ENCODE data around the gene CAV2. TPM values are rescaled to one million over a fixed set of nuclear protein-coding genes. Genes with fewer than 3 reads are reported as not detected.

Gene CAV2
- total and polyA plus RNA-seq, 9 of the 15 experiments (the other 6 are each of a cell fraction or from before 2014, with no cell fraction given) = 16.1 to 137 (median 38.3) TPM

GRCh38 chr7:116499168-116500077, at the start of gene CAV2 (continued):
- peak in 1 of 3 experiments; percentile 32; a peak in 2 of 6 replicates for TF ChIP-seq ZBTB11 (CRISPR knock-in tag; IDR thresholded peaks at IDR 0.05)
- TF ChIP-seq BRD9 (IDR thresholded peaks at IDR 0.05; ENCODE audit: low read depth, partially characterized antibody) = no peak
- TF ChIP-seq TAF1 (IDR thresholded peaks at IDR 0.05; ENCODE audit: control insufficient read depth, extremely low read depth, insufficient read depth, low read length, severe bottlenecking) = peak; percentile 32
- peak; percentile 24; the same call in 1 of the 2 replicates for TF ChIP-seq ZNF232 (CRISPR knock-in tag; IDR thresholded peaks at IDR 0.05)
- 0 out of 2 replicates have a peak, but pooled peaks have one; percentile 20 for TF ChIP-seq ZNF24 (IDR thresholded peaks at IDR 0.05)
- TF ChIP-seq, protein P1, sequence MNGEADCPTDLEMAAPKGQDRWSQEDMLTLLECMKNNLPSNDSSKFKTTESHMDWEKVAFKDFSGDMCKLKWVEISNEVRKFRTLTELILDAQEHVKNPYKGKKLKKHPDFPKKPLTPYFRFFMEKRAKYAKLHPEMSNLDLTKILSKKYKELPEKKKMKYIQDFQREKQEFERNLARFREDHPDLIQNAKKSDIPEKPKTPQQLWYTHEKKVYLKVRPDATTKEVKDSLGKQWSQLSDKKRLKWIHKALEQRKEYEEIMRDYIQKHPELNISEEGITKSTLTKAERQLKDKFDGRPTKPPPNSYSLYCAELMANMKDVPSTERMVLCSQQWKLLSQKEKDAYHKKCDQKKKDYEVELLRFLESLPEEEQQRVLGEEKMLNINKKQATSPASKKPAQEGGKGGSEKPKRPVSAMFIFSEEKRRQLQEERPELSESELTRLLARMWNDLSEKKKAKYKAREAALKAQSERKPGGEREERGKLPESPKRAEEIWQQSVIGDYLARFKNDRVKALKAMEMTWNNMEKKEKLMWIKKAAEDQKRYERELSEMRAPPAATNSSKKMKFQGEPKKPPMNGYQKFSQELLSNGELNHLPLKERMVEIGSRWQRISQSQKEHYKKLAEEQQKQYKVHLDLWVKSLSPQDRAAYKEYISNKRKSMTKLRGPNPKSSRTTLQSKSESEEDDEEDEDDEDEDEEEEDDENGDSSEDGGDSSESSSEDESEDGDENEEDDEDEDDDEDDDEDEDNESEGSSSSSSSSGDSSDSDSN (IDR thresholded peaks at IDR 0.05; ENCODE audit: borderline replicate concordance in 1 of 2, low read depth in 2 of 2, low read length in 2 of 2) = peak; percentile 63 to 93; a peak in 3 of 4 replicates
- no peak for TF ChIP-seq SLC30A9 (CRISPR knock-in tag; IDR thresholded peaks at IDR 0.05)
- TF ChIP-seq POLR2G (IDR thresholded peaks at IDR 0.05; ENCODE audit: low read depth, low read length) = peak; percentile 84
- TF ChIP-seq PRDM10 (IDR thresholded peaks at IDR 0.05; ENCODE audit: partially characterized antibody) = peak; percentile 57
- peak; percentile 85; the same call in 1 of the 2 replicates for TF ChIP-seq PHF8 (IDR thresholded peaks at IDR 0.05; ENCODE audit: borderline replicate concordance, low read length)
- TF ChIP-seq RBM15 (IDR thresholded peaks at IDR 0.05; ENCODE audit: insufficient read depth, low read length) = no peak
- TF ChIP-seq, protein P2, sequence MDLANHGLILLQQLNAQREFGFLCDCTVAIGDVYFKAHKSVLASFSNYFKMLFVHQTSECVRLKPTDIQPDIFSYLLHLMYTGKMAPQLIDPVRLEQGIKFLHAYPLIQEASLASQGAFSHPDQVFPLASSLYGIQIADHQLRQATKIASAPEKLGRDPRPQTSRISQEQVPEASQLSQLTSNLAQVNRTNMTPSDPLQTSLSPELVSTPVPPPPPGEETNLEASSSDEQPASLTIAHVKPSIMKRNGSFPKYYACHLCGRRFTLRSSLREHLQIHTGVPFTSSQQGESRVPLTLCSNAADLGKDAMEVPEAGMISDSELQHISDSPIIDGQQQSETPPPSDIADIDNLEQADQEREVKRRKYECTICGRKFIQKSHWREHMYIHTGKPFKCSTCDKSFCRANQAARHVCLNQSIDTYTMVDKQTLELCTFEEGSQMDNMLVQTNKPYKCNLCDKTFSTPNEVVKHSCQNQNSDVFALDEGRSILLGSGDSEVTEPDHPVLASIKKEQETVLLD (IDR thresholded peaks at IDR 0.05) = 0 out of 2 replicates have a peak, but pooled peaks have one; percentile 49
- peak; percentile 65 for TF ChIP-seq EGR1 (conservative IDR thresholded peaks at IDR 0.05)

All from K562 (cell line).